Heart left ventricle (tissue), 13 donors: ENCODE results near the gene ZMYND15.

ENCODE experiments used
- POLR2A ChIP-seq, 2 donors: fragments of 450-650 bp; IDR thresholded peaks; one replicate each; pipeline ENCODE4 v1.6.1; 2017; ENCODE audit warnings: antibody characterized with exemption in 2 of 2, mild to moderate bottlenecking in 2 of 2, moderate library complexity in 2 of 2
- TF ChIP-seq, protein P1 (sequence below), 12 donors: fragments of 200-600 bp; sonication (generic) in 4 of 12; IDR thresholded peaks; one replicate each; pipeline versions ENCODE4 v1.5.0 to v1.8.0; 2018 to 2022; ENCODE audit warnings: antibody characterized with exemption in 12 of 12, mild to moderate bottlenecking in 5 of 12
- donor health status: ischemic (EF 13 %, LVEDD 7.1; RV severe dilation, severe dysfunction).
- donor health status: DM: no; HTN: yes; CAD: no.
- donor health status: DM: no; HTN: no; CAD: no.
- donor health status: ischemic (EF 25% LVEDD 6.9; RV normal size, moderate dysfunction).
- donor health status: ischemic (EF 25% LVEDD 5.7; RV mildly dilated, moderate dysfunction).
- donor health status: ischemic (EF 35%, LVEDD 5.7; RV mildly dilated, moderate dysfunction).
- donor health status: nonischemic (EF 11% LVEDD 7.7; RV severe dilation, severe dysfunction).
- donor health status: DM: yes; HTN: yes; CAD: no.
- donor health status: PGD.
- donor health status: ischemic (EF 29% LVEDD 5.4; RV normal size, mild dysfunction).
- donor health status: nonischemic (EF 23%, LVEDD 6.1; RV moderate dilation, normal function).

DNA sequence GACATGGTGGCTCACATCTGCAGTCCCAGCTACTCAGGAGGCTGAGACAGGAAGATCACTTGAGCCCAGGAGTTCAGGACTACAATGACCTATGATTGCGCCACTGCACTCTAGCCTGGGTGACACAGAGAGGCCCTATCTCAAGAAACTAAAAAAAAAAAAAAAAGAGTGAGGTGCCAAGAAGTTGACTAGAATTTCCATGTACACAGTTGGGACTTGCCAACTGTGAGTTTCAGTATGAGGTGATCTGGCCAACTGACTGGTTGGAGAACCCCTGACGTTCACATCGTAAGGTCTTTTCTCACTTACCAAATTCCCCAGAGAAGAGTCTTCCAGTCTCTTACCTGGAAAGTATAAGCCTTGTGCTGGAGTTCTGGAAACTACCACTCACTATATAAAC, 11.5 kb upstream of the ZMYND15 start:
- TF ChIP-seq, protein P1, sequence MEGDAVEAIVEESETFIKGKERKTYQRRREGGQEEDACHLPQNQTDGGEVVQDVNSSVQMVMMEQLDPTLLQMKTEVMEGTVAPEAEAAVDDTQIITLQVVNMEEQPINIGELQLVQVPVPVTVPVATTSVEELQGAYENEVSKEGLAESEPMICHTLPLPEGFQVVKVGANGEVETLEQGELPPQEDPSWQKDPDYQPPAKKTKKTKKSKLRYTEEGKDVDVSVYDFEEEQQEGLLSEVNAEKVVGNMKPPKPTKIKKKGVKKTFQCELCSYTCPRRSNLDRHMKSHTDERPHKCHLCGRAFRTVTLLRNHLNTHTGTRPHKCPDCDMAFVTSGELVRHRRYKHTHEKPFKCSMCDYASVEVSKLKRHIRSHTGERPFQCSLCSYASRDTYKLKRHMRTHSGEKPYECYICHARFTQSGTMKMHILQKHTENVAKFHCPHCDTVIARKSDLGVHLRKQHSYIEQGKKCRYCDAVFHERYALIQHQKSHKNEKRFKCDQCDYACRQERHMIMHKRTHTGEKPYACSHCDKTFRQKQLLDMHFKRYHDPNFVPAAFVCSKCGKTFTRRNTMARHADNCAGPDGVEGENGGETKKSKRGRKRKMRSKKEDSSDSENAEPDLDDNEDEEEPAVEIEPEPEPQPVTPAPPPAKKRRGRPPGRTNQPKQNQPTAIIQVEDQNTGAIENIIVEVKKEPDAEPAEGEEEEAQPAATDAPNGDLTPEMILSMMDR (IDR thresholded peaks at IDR 0.05) = no peak
- no peak for TF ChIP-seq POLR2A (IDR thresholded peaks at IDR 0.05)
